DMS 273 (cell line): ENCODE measurements around the gene IPMK.
A peak's percentile ranks its signal among the peaks of the same experiment; 100 is the strongest.
"Not testable (repeated sequence)": the region's sequence is repeated elsewhere in the genome, so short reads cannot be mapped to it uniquely, and the experiment has no call there.

Experiments
- DNase-seq: peaks from one replicate; lab custom pipeline; 2025; ENCODE audit not compliant: unreplicated experiment; lab: John Stamatoyannopoulos, UW

The IPMK gene

DNA sequence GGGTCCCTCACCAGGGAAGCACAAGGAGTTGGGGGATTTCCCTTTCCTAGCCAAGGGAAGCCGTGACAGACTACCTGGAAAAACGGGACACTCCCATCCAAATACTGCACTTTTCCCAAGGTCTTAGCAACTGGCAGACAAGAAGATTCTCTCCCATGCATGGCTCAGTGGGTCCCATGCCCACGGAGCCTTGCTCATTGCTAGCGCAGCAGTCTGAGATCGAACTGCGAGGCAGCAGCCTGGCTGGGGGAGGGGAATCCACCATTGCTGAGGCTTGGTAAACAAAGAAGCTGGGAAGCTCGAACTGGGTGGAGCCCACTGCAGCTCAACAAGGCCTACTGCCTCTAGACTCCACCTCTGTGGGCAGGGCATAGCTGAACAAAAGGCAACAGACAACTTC is 37.8 kb downstream of the IPMK start:
- DNase-seq: not testable (repeated sequence)

DNA sequence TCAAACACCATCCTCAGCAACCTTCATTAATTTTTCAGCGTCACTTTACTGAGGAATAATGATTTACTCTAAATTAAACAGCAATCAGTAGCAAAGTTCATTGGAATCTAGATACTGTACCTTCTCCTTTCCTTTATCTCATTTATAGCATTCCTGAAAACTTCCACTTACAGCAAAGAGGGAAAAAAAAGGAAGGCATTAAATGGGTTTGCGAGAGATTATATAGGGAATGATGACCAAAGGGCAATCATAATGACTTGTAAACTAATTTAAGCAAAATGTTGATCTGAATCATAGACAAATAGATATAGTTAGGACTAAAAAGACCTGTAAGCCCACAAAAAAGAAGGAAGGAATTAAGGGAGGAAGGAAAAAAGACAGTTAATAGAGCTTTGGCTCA is 42.0 kb downstream of the IPMK start:
- DNase-seq: no peak

DNA sequence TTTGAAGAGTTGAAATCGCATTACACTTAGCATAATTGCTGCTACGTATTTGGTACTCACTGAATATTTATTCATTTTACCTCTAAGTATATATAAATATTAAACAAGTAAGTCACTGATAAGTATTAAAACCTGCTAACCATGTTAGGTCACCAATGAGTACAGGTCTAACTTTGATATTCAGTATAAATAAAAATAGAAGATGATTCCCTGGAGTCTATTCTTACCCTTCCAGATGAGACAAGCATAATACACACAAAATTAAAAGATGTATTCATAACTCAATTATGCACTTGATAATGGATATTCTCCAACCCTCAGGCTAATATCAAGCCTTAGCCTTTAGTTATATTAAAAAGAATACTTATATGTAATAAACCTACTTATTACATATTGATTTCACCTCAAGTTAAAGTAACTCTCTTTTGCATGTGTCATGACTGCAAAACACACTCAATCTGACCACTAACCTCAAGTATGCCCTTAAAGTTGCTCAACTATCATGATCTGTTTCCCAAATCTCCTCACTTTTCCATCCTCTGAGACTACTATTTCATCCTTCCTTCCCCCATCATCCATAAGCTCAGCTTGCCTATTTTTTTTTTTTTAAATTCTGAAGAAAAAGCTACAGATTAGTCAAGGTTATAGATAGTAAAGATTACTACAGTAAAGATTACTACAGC is 46.8 kb downstream of the IPMK start:
- no peak for DNase-seq

DNA sequence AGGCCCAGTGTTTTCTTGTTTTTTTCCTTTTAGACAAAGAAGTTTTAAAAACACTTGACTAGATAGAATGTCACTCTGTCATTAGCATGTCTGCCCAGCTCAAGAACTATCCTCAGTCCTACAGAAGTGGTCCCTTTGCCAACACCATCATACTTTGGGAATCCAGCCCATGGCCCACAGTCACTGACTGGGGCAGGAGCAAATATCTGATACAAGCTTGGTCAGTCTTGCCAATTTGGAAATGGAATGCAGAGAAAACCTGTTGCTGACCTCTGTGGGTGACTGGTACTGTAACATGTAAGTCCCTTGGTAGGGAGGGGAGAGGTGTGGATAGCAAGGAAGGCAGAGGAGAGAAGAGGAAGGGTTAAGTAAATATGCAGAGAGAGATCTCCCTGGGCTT is 47.8 kb downstream of the IPMK start:
- no peak for DNase-seq

DNA sequence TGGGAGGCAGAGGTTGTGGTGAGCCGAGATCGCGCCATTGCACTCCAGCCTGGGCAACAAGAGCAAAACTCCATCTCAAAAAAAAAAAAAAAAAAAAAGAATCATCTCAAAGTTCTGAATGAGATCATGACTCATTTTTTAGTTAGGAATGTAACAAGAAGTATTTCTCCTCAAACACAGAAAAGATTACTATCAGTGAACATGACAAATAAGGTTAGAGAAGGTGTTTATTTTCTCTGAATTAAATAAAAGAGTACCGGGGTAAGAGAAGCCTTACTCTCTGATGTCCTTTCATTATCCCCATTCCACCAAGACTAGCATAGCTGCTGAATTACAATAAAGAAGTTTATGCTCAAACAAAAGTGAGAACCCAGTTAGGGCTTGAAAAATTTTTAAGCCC is 50.1 kb downstream of the IPMK start:
- no peak for DNase-seq

DNA sequence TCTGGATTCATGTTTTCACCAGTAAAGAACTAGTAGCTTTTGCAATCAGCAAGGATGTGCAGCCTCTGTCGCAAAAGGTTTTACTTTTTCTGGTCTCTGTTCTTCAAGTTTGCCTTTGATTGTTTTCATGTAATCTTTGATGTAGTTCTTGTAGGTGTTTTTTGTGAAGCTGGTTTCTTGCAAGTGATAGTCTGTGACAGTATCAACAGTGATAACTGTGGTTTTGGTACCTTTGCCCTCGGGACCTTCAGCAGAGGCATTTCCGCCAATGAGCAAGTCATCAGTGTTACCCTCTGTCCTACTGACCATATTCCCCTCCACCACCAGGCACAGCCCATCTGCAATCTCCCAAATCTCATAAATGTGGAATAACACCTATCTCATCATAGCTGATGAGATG is 55.1 kb downstream of the IPMK start:
- no peak for DNase-seq

DNA sequence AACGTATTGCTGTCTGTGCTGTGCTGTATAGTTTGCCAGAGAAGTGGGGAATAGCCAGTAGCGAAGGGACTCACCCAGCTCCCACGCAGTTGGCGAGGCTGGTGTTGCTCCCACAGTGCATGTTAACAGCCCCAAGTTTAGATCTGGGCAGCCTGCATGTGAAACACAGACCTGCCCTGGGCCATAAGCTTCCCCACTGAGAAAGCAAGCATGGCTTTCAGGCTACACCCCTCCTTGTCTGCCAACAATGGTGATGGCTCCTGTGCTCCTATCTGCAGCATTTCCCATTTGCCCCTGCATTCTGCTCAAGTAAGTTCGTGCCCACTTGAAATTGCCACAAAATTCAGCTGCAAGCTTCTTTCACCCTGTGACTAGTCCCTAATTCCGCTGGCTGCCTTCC is 57.5 kb downstream of the IPMK start:
- DNase-seq: no peak

DNA sequence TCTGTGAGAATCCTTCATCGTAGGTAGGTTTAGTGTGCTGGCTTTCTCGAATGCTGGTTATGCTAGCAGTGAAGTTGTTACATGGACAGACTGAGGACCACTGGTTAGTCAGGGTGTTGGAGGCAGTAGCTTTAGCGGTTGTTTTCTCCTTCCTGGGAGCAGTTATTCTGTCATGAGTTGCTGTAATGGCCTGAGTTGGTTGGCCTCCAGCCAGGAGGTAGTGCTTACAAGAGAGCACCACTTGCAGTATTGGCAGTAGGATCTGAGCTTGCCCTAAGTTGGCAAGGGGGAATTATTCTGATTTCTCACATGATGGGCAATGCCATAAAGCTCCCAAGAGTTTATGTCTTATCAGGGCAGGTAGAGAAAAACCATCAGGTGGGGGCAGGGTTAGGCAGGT is 58.0 kb downstream of the IPMK start:
- no peak for DNase-seq

DNA sequence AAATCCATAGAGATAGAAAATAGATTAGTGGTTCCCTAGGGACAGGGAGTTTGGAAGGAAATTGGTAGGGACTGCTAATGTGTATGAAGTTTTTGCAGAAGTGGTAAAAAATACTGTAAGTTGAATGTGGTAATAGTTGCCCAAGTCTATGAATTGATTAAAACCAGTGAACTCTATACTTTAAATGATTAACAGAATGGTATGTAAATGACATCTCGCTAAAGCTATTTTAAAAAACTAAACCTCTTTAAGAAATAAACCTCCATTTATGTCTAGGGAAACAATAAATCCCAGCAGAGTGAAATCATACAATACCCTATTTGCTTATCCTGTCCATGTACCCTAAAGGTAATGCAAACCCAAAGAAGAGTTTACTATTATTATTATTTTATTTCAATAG is 61.4 kb downstream of the IPMK start:
- no peak for DNase-seq

DNA sequence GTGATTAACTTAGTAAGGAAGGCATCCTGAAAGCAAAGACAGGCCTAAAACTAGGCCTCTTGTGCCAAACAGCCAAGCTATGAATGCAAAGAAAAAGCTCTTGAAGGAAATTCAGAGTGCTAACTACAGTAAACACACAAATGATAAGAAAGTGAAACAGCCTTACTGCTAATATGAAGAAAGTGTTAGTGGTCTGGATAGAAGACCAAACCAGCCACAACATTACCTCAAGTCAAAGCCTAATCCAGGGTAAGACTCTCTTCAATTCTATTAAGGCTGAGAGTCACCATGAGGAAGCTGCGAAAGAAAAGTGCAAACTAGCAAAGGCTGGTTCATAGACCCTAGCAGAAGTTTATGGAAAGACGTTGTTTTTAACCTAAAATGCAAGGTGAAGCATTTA is 66.0 kb downstream of the IPMK start:
- no peak for DNase-seq

DNA sequence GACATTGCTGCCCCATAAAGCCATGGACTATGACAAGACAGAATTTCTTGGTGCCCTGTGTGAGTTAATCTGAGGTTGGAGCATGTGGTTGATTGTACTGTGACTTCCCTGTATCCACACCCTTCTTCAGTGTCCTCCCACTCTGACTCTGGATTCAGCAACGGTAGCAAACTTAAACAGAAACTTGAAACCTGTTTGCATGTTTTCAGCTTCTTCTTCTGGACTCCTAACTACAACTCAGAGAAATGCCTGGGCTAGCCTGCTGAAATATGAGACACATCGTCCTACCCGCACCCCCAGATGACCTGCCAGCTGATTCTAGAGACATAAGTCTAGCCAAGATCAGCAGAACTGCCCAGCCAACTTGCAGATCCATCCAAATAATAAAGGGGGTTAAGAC is 78.4 kb downstream of the IPMK start:
- DNase-seq: peak; percentile 52

DNA sequence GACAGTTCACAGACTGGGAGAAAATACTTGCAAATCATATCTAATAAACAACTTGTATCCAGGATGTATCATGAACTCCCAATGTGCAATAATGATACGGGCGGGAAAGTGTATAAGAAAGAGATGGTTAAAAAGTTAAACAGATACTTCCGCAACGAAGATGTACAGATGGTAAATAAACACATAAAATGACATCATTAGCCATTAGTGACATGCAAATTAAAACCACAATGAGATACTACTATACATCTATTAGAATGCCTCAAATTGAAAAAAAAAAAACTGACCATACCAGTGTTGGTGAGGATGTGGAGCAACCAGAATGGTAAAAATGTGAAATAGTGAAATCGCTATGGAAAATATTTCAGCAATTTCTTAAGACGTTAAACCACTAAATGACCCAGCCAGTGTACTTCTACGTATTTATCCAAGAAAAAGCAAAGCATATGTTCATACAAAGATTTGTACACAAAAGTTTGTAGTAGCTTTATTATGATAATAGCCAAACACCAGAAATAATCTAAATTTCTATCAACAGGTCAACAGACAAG is 83.5 kb downstream of the IPMK start:
- DNase-seq: no peak

DNA sequence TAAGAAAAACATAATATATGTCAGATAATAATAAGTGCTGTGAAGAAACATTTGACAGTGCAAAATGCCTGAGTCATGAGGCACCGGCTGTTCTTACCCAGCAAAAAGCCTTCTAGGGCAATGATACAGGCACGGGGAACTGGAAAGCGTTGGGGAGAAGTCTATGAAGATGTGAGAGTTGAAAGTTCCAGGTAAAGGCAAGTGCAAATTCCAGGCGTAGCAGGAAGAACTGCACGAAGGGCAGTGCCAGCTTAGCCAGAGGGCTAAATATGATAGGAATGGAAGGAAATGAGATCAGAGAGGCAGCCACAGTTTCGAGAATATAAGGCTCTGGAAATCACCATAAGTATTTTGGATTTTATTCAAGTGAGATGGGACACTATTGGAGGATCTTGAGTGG is 87.0 kb downstream of the IPMK start:
- no peak for DNase-seq

DNA sequence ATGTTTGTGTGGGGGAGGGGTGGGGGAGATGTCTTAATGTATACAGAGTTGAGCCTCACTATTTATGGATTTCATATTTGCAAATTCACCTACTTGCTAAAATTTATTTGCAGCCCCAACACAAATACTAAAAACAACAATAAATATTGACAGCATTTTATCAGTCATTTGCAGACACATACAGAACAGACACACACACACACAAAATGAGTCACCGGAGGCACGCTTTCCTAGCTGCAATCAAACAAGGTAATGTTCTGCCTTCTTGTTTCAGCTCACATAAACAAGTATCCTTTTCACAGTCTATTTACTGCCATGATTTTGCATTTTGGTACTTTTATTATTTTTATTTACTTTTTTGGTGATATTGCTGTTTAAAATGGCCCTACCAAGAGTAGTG is 88.5 kb downstream of the IPMK start:
- DNase-seq: no peak

DNA sequence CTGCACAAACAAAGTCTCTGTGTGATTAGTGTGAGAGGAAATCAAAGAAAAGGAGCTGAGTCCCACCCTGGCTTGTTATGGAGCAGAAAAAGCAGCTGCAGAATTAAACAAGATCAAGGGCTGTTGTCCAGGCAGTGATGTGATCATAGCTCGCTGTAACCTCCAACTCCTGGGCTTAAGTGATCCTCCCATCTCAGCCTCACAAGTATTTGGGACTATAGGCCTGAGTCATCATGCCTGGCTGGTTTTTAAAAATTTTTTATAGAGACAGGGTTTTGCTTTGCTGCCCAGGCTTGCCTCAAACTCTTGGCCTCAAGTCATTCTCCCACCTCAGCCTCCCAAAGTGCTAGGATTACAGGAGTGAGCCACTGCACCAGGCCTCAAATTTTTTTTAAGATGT is 88.9 kb downstream of the IPMK start:
- no peak for DNase-seq

DNA sequence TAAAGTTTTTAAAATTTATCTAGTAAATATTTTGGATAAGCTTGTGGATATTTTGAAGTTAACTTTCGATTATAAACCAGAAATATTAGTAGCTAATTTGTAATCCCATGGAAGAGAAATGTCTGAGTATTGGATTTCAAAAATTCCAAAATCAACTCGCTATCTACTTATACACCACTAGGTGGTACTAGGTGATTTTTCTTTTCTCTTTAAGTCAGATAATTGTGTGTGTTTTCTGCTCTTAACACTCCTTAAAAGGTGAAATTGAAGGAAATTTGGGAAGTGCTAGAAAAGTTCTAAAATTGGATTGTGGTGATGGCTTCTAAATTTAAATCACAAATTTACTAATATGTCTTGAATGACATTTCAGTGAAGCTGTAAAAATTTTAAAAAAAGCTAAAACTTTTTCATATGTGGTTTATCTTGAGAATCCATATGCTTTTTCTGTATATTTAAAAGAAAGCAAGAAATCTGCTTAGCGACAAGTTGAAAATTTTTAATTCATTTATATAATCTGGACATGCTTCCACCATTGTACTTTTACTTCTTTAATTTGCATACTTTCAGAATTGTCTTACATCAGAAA is 90.2 kb downstream of the IPMK start:
- DNase-seq: peak; percentile 32

DNA sequence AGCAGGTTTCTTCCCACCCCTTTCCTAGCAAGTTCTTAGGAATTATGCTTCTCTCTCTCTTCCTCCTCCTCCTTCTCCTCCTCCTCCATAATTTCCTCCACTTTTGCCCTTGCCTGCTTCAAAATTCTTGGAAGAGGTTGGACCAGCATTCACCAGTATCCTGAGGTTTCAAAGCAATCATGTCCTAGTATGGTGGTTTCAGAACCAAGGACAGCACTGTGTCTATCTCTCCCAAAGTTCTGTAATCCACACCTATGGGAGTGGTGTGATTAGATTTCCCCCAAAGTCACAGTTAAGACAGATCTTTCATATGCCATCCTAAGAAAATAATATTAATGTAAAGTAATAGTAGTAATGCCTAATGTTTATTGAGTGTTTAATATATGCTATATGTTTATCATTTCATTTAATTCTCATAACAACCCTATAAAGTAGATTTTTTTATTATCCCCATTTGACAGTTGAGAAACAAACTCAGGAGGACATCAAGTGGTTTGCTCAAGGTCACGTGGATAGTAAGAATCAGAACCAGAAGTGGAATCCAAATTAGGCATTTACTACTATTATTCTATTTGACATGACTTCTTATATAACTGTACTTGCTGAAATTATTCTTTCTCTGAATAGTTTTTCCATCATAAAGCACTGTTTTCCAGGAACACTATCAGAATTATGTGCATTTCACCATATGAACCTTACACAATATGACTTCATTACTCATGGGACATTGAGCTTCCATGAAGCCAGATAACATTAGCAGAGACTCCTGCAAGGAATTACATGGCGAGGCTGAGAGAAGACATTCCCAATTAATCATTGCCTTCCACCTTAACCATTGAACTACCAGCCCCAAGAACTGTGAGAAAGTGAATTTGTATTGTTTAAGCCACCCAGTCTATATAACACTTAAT is 91.4 kb downstream of the IPMK start:
- DNase-seq: no peak

DNA sequence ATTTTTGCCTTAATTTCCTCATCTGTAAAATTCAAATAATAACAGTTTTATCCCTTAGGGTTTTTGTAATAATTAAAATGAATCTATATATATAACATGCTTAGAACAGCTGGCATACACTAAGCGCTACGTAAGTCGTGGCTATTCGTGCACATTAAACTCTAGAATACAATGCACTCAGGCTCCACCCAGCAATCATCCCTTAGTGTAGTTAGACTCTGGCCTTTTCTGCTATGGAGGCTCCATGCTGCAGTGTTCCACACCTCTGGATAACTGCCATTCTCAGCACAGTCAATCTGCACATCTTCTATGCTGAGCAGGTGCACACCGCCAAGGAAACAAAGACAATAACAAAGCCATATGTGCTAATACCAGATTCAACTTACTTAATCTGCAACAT is 92.9 kb downstream of the IPMK start:
- DNase-seq: no peak

DNA sequence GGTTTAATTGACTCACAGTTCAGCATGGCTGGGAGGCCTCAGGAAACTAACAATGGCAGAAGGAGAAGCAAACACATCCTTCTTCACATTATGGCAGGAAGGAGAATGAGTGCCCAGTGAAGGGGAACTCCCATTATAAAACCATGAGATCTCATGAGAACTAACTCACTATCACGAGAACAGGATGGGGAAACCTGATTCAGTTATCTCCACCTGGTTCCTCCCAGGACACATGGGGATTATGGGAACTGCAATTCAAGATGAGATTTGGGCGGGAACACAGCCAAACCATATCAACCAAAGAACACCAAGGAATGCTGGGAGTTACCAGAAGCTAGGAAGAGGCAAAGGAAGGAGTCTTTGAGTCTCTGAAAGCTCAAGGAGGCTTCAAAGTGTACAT is 94.3 kb downstream of the IPMK start:
- DNase-seq: no peak

DNA sequence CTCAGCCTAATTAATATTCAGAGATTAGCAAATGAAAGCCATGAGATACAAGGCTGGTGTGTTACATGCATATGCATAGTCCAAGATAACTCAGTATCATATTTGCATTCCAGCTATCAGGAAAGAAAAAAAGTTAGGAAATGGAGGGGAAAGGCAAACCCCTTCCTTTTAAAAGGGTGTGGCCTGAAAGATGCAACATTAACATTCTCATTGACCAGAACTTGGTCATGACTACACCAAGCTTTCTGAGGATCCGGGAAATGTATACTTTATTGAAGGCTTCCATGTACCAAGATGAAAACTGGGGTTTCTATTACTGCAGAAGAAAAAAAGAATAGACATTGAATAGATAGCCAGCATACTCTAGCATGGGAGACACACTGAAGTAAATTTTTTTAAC is 96.5 kb downstream of the IPMK start:
- no peak for DNase-seq

DNA sequence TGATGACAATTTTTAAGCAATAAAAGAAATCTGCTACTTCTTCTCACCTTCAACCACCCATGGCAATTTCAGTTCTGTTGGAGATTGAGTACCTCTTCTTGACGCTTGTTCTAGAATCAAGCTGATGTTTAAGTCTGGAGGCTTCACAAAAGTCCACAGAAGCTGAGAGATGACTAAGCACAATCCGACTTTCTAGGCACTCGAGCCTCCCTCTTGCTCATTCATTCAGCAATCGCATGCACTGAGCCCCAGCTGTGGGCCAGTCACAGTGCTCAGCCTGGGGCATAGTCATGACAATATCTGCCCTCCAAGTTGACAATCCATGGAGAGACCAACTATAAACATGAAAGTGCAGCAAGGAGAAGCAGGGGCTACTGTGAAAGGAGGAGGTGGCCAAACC is 103.2 kb downstream of the IPMK start:
- DNase-seq: no peak

DNA sequence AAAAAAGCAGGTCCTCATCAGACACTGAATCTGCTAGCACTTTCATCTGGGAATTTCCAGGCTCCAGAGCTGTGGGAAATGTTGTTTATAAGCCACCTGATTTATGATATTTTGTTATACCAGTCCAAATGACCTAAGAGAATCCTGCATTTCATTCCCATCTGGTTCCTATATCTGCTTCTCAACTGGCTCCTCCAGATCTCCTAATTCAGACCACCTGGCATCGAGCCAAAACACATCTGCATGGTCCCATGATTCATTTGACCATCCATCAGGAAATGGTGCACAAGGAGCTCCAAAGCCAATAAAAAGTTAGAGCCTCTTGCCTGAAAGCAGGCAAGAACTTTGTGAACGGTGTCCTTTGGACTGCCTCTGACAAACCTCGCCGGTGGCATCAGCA is 108.9 kb downstream of the IPMK start:
- no peak for DNase-seq
